ENCODE measurements around the gene TARP.

Gene TARP

GRCh38 chr7:38211940-38212339 lies 61.5 kb downstream of the TARP start:
- H3K9me3 ChIP-seq (ENCODE audit: control insufficient read depth, insufficient read depth, low read depth, low read length), result no peaks in the 10 kb centered on the region
- H3K4me1 ChIP-seq (ENCODE audit: control insufficient read depth, insufficient read depth, low read length), result peaks cover 2% of the 10 kb centered on the region; the same call in 1 of the 2 replicates
- TF ChIP-seq ZNF248 (tag by site-specific recombination; IDR thresholded peaks at IDR 0.05) (no peak), SP7 (tag by site-specific recombination; IDR thresholded peaks at IDR 0.05) (no peak), ZNF571 (tag by site-specific recombination; IDR thresholded peaks at IDR 0.05) (no peak), ZNF768 (tag by site-specific recombination; IDR thresholded peaks at IDR 0.05) (no peak), ZFHX2 (tag by site-specific recombination; conservative IDR thresholded peaks at IDR 0.05) (no peak), ZNF660 (tag by site-specific recombination; IDR thresholded peaks at IDR 0.05) (no peak), ZBTB17 (tag by site-specific recombination; IDR thresholded peaks at IDR 0.05) (no peak), ZNF639 (tag by site-specific recombination; IDR thresholded peaks at IDR 0.05) (no peak), ZNF16 (tag by site-specific recombination; IDR thresholded peaks at IDR 0.05; ENCODE audit: low read depth) (no peak), ZBTB44 (tag by site-specific recombination; IDR thresholded peaks at IDR 0.05) (no peak), ZFP37 (tag by site-specific recombination; IDR thresholded peaks at IDR 0.05) (no peak), YY2 (tag by site-specific recombination; IDR thresholded peaks at IDR 0.05) (no peak), ZBTB20 (tag by site-specific recombination; IDR thresholded peaks at IDR 0.05) (no peak), ZNF549 (tag by site-specific recombination; IDR thresholded peaks at IDR 0.05) (no peak), ZNF302 (tag by site-specific recombination; IDR thresholded peaks at IDR 0.05; ENCODE audit: low read depth) (no peak), ZNF501 (tag by site-specific recombination; IDR thresholded peaks at IDR 0.05) (no peak), ZNF510 (tag by site-specific recombination; IDR thresholded peaks at IDR 0.05; ENCODE audit: insufficient replicate concordance) (no peak)
- TF ChIP-seq, protein P1, sequence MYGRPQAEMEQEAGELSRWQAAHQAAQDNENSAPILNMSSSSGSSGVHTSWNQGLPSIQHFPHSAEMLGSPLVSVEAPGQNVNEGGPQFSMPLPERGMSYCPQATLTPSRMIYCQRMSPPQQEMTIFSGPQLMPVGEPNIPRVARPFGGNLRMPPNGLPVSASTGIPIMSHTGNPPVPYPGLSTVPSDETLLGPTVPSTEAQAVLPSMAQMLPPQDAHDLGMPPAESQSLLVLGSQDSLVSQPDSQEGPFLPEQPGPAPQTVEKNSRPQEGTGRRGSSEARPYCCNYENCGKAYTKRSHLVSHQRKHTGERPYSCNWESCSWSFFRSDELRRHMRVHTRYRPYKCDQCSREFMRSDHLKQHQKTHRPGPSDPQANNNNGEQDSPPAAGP (tag by site-specific recombination; IDR thresholded peaks at IDR 0.05), result no peak
- TF ChIP-seq, protein P2, sequence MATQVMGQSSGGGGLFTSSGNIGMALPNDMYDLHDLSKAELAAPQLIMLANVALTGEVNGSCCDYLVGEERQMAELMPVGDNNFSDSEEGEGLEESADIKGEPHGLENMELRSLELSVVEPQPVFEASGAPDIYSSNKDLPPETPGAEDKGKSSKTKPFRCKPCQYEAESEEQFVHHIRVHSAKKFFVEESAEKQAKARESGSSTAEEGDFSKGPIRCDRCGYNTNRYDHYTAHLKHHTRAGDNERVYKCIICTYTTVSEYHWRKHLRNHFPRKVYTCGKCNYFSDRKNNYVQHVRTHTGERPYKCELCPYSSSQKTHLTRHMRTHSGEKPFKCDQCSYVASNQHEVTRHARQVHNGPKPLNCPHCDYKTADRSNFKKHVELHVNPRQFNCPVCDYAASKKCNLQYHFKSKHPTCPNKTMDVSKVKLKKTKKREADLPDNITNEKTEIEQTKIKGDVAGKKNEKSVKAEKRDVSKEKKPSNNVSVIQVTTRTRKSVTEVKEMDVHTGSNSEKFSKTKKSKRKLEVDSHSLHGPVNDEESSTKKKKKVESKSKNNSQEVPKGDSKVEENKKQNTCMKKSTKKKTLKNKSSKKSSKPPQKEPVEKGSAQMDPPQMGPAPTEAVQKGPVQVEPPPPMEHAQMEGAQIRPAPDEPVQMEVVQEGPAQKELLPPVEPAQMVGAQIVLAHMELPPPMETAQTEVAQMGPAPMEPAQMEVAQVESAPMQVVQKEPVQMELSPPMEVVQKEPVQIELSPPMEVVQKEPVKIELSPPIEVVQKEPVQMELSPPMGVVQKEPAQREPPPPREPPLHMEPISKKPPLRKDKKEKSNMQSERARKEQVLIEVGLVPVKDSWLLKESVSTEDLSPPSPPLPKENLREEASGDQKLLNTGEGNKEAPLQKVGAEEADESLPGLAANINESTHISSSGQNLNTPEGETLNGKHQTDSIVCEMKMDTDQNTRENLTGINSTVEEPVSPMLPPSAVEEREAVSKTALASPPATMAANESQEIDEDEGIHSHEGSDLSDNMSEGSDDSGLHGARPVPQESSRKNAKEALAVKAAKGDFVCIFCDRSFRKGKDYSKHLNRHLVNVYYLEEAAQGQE (tag by site-specific recombination; IDR thresholded peaks at IDR 0.05), result no peak
- ChIA-PET POLR2A (no interaction called here), CTCF (interaction anchor here (0.6 to 2.0 kb wide), 4 partner anchors 105 to 483 kb away, joined by 3 to 10 read pairs (median 3); no protein-coding TSS in a partner anchor)
- peaks cover 17 to 32% of the 10 kb centered on the region in 2 experiments for H3K36me3 ChIP-seq (ENCODE audit: control insufficient read depth in 2 of 2, insufficient read depth in 1 of 2, low read length in 2 of 2)
- no peak overlapping the region for H3K4me3 ChIP-seq (ENCODE audit: low read depth, low read length)
- H3K27ac ChIP-seq (ENCODE audit: extremely low read depth, low read depth, low read length), result no peak overlapping the region

DNA sequence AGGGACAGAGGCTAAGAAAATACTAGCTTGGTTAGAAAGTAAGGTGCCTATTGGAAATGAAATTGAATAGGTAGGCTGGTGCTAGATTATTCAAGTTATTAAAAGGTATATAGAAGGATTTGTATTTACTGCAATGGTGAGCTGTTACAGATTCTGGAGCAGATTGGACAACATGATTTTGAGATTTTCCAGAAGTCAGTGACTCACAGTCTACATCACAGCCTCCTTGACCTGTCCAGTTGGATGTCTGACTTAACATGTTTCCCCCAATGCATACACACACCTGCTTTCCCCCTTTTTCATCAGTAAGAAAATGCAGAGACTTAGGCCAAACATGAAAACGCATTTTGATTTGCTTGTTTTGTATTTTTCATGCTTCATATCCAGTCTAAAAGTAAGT lies 62.0 kb downstream of the TARP start:
- Histone ChIP-seq H3K27ac (ENCODE audit: extremely low read depth, low read depth, low read length) (no peak overlapping the region), H3K36me3 (ENCODE audit: control insufficient read depth in 2 of 2, insufficient read depth in 1 of 2, low read length in 2 of 2) (peaks cover 17 to 27% of the 10 kb centered on the region in 2 experiments), H3K4me3 (ENCODE audit: low read depth, low read length) (no peak overlapping the region), H3K4me1 (ENCODE audit: control insufficient read depth, insufficient read depth, low read length) (peaks cover 2% of the 10 kb centered on the region; the same call in 1 of the 2 replicates), H3K9me3 (ENCODE audit: control insufficient read depth, insufficient read depth, low read depth, low read length) (no peaks in the 10 kb centered on the region)
- ChIA-PET CTCF (interaction anchor here (0.6 to 2.0 kb wide), 5 partner anchors 11 to 482 kb away, joined by 3 to 10 read pairs (median 3); no protein-coding TSS in a partner anchor), POLR2A (no interaction called here)
- TF ChIP-seq ZNF560 (tag by site-specific recombination; IDR thresholded peaks at IDR 0.05; ENCODE audit: borderline replicate concordance), result no peak
- TF ChIP-seq, protein P3, sequence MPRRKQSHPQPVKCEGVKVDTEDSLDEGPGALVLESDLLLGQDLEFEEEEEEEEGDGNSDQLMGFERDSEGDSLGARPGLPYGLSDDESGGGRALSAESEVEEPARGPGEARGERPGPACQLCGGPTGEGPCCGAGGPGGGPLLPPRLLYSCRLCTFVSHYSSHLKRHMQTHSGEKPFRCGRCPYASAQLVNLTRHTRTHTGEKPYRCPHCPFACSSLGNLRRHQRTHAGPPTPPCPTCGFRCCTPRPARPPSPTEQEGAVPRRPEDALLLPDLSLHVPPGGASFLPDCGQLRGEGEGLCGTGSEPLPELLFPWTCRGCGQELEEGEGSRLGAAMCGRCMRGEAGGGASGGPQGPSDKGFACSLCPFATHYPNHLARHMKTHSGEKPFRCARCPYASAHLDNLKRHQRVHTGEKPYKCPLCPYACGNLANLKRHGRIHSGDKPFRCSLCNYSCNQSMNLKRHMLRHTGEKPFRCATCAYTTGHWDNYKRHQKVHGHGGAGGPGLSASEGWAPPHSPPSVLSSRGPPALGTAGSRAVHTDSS (tag by site-specific recombination; IDR thresholded peaks at IDR 0.05), result no peak
- no peak for TF ChIP-seq ZNF416 (tag by site-specific recombination; IDR thresholded peaks at IDR 0.05)
- TF ChIP-seq ZNF791 (tag by site-specific recombination; IDR thresholded peaks at IDR 0.05), result no peak
- TF ChIP-seq KLF10 (tag by site-specific recombination; IDR thresholded peaks at IDR 0.05), result no peak
- TF ChIP-seq ZNF600 (tag by site-specific recombination; IDR thresholded peaks at IDR 0.05), result no peak
- TF ChIP-seq ZNF585B (tag by site-specific recombination; IDR thresholded peaks at IDR 0.05), result no peak
- TF ChIP-seq WT1 (tag by site-specific recombination; IDR thresholded peaks at IDR 0.05), result no peak
- TF ChIP-seq GLI2 (tag by site-specific recombination; IDR thresholded peaks at IDR 0.05; ENCODE audit: borderline replicate concordance, low read depth), result no peak
- TF ChIP-seq ZNF423 (tag by site-specific recombination; IDR thresholded peaks at IDR 0.05), result no peak
